GM19099 (cell line): ENCODE data around the gene TMEM138.

ENCODE experiments used
- POLR2A ChIP-seq: IDR thresholded peaks from 3 replicates; pipeline ENCODE4 v1.6.1; 2011; ENCODE audit warnings: low read depth; ENCODE audit not compliant: insufficient read length; ENCODE audit errors: extremely low read depth

TMEM138 gene

GRCh38 chr11:61336171-61336935, 25.8 kb upstream of the TMEM138 start:
- TF ChIP-seq POLR2A = no peak

GRCh38 chr11:61337706-61338470, 24.3 kb upstream of the TMEM138 start:
- no peak for TF ChIP-seq POLR2A

GRCh38 chr11:61338783-61339489, 23.2 kb upstream of the TMEM138 start:
- TF ChIP-seq POLR2A = no peak

DNA sequence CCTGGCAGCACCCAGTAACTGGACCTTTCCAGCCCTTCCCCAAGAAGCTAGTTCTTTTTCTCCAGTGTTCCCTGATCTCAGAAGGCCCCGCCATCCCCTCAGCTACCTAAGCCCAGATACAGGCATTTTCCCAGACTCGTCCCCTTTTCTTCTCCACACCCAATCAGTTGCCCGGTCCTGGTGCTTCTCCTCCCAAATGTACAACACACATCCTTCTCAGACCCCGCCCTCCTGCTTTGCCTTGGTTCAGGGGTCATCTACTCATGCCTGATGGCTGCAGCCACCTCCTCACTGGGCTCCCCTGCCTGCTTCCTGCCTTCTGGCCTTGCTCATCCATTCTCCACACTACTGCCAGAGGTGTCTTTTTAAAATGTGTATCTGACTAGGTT, 22.7 kb upstream of the TMEM138 start:
- no peak for TF ChIP-seq POLR2A

- no peak for TF ChIP-seq POLR2A
These were observed 21.2 kb upstream of the TMEM138 start for GRCh38 chr11:61340979-61341378.

DNA sequence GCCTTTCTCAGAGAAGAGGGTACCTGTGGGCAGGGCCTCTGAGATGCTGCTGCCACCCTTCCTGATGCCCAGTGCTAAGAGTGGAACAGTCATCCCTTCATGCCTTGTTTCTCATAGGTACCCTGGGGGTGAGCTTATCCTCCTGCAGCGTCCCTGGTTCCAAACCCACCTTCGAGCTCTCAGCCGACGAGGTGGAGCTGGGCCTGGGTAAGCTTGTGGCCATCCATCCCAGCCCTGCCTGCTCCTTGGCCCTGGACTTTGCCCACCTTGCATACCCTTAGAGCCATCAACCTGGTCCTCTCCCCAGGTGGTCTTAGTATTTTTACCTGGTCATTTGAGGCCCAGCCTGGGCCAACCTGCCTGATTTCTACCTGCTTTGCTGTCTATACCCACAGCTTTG, 20.5 kb upstream of the TMEM138 start:
- TF ChIP-seq POLR2A = no peak

DNA sequence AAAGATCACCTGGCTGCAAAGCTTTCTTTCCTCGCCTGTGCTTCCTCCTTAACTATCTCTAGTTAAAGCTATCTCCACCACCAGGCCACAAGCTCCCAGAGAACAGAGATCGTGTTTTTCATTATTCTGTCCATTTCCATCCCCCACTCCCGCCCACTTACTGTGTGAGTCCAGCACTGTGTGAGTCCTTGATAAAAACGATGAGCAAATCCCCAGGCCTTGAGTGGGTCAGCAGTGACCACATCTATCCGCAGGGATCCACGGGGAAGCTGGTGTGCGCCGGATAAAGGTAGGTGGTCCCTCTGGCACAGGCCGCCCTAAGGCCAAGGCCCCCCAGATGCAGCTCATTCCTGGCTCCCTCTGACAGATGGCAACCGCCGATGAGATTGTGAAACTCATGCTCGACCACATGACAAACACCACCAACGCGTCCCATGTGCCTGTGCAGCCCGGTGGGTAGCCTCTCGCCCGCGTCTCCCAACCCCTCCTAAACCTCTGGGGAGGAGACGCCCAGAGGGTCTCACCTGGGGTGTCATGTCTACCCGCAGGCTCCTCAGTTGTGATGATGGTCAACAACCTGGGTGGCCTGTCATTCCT, 19.9 kb upstream of the TMEM138 start:
- TF ChIP-seq POLR2A = no peak

DNA sequence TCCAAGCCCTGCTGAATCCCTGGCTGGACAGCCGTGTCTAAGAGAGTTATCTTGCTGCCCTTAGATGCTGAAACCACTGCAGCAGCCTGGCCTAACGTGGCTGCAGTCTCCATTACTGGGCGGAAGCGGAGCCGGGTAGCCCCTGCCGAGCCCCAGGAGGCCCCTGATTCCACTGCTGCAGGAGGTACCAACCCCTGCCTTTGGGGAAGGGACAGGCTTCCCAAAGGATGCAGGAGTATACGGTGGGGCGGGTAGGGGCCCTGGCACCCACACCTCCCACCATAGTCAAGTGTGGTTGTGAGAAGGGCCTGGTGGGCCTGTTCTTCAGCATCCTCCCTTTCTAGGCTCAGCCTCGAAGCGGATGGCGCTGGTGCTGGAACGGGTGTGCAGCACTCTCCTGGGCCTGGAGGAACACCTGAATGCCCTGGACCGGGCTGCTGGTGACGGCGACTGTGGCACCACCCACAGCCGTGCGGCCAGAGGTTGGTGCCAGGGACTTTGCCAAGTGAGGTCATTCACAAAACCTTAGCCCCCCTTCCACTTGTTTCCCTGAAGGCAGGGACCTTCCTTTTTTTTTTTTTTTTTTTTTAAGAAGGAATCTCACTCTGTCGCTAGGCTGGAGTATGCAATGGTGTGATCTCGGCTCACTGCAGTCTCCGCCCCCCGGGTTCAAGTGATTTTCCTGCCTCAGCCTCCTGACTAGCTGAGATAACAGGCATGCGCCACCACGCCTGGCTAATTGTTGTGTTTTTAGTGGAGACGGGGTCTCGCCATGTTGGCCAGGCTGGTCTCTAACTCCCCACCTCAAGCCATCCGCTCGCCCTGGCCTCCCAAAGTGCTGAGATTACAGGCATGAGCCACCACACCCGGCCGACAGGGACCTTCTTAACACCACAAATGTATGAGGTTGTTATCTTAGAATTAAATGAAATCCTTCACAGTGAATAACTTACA, 18.1 kb upstream of the TMEM138 start:
- no peak for TF ChIP-seq POLR2A

DNA sequence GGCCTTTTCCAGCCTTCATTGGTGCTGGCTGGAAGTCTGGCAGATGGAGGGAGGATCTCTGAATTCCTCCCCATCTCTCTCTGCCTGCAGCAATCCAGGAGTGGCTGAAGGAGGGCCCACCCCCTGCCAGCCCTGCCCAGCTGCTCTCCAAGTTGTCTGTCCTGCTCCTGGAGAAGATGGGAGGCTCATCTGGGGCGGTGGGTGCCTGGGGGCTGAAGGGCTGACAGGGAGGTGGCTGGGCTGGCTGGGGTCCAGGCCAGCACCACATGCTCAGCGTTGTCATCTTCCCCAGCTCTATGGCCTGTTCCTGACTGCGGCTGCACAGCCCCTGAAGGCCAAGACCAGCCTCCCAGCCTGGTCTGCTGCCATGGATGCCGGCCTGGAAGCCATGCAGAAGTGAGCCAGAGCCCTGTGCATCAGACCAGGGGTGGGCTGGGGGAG, 17.0 kb upstream of the TMEM138 start:
- TF ChIP-seq POLR2A = no peak

GRCh38 chr11:61345954-61346843, 16.0 kb upstream of the TMEM138 start:
- no peak for TF ChIP-seq POLR2A

GRCh38 chr11:61347916-61348461, 14.2 kb upstream of the TMEM138 start:
- TF ChIP-seq POLR2A = no peak

DNA sequence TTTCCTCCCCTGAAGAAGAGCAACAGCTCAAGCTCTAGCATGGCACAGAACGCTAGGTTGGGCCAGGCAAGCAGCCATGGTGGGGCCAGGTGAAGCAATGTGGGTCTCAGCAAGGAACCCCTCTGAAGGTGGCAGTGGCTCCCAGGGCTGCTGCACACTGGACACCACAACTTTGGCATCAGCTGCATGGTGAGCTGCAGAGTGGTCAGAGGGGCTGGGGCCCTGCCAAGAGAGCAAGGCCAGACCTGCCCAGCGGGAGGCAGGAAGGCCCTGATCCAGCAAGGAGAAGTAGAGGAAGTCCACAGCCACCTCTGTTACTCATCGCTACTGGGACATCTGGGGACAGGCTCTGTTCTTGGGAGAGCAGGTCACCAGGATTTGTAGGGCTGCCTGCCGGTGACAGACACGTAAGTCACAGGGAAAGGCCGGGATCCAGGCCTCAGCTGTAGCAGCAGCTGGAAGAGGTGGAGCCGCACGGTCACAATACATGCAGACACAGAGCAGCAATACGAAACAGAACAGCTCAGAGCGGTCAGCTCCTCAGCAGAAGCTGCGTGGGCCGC, 12.9 kb upstream of the TMEM138 start:
- no peak for TF ChIP-seq POLR2A

GRCh38 chr11:61349916-61350315, 12.3 kb upstream of the TMEM138 start:
- no peak for TF ChIP-seq POLR2A
